Measurements from ENCODE around the gene SHH.

DNA sequence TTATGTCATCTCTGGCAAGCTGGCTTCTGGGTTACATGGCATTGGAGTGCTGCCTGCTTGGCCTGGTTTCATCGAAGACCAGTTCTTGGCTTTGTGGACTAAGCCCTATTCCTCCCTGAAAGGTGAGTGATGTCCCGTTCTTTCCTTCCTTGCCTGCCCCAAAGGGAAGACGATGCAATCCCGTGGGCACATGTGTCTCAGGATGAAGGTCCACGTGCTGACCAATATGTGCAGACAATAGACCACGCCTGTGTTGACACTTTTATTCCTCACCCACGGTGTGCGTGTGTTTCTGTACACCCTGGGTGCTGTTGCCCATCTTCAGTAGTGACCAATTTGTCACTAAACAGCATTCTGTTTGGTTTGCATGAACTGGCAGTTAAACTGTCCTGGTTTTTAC lies 28.6 kb upstream of the SHH start:
- TF ChIP-seq NR1H2 (CRISPR knock-in tag; IDR thresholded peaks at IDR 0.05; ENCODE audit: borderline replicate concordance, low read depth), result no peak
- no peak for TF ChIP-seq NCOA2 (CRISPR knock-in tag; IDR thresholded peaks at IDR 0.05)
- TF ChIP-seq NFIC (IDR thresholded peaks at IDR 0.05; ENCODE audit: low read length), result no peak
- no peak for TF ChIP-seq ZBTB8A (CRISPR knock-in tag; IDR thresholded peaks at IDR 0.05; ENCODE audit: borderline replicate concordance, low read depth)
- TF ChIP-seq, protein P1, sequence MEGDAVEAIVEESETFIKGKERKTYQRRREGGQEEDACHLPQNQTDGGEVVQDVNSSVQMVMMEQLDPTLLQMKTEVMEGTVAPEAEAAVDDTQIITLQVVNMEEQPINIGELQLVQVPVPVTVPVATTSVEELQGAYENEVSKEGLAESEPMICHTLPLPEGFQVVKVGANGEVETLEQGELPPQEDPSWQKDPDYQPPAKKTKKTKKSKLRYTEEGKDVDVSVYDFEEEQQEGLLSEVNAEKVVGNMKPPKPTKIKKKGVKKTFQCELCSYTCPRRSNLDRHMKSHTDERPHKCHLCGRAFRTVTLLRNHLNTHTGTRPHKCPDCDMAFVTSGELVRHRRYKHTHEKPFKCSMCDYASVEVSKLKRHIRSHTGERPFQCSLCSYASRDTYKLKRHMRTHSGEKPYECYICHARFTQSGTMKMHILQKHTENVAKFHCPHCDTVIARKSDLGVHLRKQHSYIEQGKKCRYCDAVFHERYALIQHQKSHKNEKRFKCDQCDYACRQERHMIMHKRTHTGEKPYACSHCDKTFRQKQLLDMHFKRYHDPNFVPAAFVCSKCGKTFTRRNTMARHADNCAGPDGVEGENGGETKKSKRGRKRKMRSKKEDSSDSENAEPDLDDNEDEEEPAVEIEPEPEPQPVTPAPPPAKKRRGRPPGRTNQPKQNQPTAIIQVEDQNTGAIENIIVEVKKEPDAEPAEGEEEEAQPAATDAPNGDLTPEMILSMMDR (CRISPR knock-in tag; IDR thresholded peaks at IDR 0.05), result no peak
- TF ChIP-seq, protein P2, sequence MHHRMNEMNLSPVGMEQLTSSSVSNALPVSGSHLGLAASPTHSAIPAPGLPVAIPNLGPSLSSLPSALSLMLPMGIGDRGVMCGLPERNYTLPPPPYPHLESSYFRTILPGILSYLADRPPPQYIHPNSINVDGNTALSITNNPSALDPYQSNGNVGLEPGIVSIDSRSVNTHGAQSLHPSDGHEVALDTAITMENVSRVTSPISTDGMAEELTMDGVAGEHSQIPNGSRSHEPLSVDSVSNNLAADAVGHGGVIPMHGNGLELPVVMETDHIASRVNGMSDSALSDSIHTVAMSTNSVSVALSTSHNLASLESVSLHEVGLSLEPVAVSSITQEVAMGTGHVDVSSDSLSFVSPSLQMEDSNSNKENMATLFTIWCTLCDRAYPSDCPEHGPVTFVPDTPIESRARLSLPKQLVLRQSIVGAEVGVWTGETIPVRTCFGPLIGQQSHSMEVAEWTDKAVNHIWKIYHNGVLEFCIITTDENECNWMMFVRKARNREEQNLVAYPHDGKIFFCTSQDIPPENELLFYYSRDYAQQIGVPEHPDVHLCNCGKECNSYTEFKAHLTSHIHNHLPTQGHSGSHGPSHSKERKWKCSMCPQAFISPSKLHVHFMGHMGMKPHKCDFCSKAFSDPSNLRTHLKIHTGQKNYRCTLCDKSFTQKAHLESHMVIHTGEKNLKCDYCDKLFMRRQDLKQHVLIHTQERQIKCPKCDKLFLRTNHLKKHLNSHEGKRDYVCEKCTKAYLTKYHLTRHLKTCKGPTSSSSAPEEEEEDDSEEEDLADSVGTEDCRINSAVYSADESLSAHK (CRISPR knock-in tag; IDR thresholded peaks at IDR 0.05; ENCODE audit: borderline replicate concordance), result no peak
- TF ChIP-seq, protein P3, sequence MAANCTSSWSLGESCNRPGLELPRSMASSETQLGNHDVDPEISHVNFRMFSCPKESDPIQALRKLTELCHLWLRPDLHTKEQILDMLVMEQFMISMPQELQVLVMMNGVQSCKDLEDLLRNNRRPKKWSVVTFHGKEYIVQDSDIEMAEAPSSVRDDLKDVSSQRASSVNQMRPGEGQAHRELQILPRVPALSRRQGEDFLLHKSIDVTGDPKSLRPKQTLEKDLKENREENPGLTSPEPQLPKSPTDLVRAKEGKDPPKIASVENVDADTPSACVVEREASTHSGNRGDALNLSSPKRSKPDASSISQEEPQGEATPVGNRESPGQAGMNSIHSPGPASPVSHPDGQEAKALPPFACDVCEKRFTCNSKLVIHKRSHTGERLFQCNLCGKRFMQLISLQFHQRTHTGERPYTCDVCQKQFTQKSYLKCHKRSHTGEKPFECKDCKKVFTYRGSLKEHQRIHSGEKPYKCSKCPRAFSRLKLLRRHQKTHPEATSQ (CRISPR knock-in tag; IDR thresholded peaks at IDR 0.05; ENCODE audit: borderline replicate concordance), result no peak

All from HepG2 (cell line).